ENCODE results near the gene ERLEC1.

ERLEC1 gene

DNA sequence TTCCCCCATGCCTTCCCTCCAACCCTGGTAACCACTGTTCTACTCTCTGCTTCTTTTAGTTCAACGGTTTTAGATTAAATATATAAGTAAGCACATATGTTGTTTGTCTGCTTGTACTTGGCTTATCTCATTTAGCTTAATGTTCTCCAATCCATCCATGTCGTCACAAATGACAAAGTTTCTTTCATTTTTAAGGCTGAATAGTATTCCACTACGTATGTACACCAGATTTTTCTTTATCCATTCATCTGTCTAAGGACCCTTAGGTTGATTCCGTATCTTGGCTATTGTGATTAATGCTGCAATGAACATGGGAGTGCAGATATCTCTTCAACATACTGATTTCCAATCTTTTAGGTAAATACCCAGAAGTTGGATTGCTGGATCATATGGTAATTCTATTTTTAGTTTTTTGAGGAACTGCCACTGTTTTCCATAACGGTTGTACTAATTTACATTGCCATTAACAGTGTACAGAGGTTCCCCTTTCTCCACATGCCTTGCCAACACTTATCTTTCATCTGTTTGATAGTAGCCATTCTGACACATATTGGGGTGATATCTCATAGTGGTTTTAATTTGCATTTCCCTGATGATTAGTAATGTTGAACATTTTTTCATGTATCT is 8.2 kb upstream of the ERLEC1 start:
- TF ChIP-seq TOX (CRISPR knock-in tag; IDR thresholded peaks at IDR 0.05; ENCODE audit: borderline replicate concordance) (no peak), OSR1 (CRISPR knock-in tag; IDR thresholded peaks at IDR 0.05) (no peak), ZFP3 (CRISPR knock-in tag; IDR thresholded peaks at IDR 0.05) (no peak), RARB (CRISPR knock-in tag; IDR thresholded peaks at IDR 0.05) (no peak), ZNF565 (CRISPR knock-in tag; conservative IDR thresholded peaks at IDR 0.05; ENCODE audit: low read depth) (no peak), ISL1 (CRISPR knock-in tag; IDR thresholded peaks at IDR 0.05) (no peak), ESRRG (CRISPR knock-in tag; IDR thresholded peaks at IDR 0.05) (no peak), ZFP30 (CRISPR knock-in tag; IDR thresholded peaks at IDR 0.05) (no peak), BACH2 (CRISPR knock-in tag; IDR thresholded peaks at IDR 0.05; ENCODE audit: borderline replicate concordance) (no peak), ZNF8 (CRISPR knock-in tag; IDR thresholded peaks at IDR 0.05) (no peak), ZC3H10 (CRISPR knock-in tag; IDR thresholded peaks at IDR 0.05) (no peak), ARNTL (CRISPR knock-in tag; IDR thresholded peaks at IDR 0.05; ENCODE audit: borderline replicate concordance, low read depth) (no peak), SNAI2 (CRISPR knock-in tag; IDR thresholded peaks at IDR 0.05) (no peak)
- TF ChIP-seq, protein P1, sequence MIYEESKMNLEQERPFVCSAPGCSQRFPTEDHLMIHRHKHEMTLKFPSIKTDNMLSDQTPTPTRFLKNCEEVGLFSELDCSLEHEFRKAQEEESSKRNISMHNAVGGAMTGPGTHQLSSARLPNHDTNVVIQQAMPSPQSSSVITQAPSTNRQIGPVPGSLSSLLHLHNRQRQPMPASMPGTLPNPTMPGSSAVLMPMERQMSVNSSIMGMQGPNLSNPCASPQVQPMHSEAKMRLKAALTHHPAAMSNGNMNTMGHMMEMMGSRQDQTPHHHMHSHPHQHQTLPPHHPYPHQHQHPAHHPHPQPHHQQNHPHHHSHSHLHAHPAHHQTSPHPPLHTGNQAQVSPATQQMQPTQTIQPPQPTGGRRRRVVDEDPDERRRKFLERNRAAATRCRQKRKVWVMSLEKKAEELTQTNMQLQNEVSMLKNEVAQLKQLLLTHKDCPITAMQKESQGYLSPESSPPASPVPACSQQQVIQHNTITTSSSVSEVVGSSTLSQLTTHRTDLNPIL (CRISPR knock-in tag; IDR thresholded peaks at IDR 0.05; ENCODE audit: low read depth), result no peak
- TF ChIP-seq, protein P2, sequence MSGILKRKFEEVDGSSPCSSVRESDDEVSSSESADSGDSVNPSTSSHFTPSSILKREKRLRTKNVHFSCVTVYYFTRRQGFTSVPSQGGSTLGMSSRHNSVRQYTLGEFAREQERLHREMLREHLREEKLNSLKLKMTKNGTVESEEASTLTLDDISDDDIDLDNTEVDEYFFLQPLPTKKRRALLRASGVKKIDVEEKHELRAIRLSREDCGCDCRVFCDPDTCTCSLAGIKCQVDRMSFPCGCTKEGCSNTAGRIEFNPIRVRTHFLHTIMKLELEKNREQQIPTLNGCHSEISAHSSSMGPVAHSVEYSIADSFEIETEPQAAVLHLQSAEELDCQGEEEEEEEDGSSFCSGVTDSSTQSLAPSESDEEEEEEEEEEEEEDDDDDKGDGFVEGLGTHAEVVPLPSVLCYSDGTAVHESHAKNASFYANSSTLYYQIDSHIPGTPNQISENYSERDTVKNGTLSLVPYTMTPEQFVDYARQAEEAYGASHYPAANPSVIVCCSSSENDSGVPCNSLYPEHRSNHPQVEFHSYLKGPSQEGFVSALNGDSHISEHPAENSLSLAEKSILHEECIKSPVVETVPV (CRISPR knock-in tag; IDR thresholded peaks at IDR 0.05), result no peak
- TF ChIP-seq, protein P3, sequence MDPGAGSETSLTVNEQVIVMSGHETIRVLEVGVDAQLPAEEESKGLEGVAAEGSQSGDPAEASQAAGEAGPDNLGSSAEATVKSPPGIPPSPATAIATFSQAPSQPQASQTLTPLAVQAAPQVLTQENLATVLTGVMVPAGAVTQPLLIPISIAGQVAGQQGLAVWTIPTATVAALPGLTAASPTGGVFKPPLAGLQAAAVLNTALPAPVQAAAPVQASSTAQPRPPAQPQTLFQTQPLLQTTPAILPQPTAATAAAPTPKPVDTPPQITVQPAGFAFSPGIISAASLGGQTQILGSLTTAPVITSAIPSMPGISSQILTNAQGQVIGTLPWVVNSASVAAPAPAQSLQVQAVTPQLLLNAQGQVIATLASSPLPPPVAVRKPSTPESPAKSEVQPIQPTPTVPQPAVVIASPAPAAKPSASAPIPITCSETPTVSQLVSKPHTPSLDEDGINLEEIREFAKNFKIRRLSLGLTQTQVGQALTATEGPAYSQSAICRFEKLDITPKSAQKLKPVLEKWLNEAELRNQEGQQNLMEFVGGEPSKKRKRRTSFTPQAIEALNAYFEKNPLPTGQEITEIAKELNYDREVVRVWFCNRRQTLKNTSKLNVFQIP (CRISPR knock-in tag; IDR thresholded peaks at IDR 0.05; ENCODE audit: borderline replicate concordance, low read depth), result no peak
- TF ChIP-seq, protein P4, sequence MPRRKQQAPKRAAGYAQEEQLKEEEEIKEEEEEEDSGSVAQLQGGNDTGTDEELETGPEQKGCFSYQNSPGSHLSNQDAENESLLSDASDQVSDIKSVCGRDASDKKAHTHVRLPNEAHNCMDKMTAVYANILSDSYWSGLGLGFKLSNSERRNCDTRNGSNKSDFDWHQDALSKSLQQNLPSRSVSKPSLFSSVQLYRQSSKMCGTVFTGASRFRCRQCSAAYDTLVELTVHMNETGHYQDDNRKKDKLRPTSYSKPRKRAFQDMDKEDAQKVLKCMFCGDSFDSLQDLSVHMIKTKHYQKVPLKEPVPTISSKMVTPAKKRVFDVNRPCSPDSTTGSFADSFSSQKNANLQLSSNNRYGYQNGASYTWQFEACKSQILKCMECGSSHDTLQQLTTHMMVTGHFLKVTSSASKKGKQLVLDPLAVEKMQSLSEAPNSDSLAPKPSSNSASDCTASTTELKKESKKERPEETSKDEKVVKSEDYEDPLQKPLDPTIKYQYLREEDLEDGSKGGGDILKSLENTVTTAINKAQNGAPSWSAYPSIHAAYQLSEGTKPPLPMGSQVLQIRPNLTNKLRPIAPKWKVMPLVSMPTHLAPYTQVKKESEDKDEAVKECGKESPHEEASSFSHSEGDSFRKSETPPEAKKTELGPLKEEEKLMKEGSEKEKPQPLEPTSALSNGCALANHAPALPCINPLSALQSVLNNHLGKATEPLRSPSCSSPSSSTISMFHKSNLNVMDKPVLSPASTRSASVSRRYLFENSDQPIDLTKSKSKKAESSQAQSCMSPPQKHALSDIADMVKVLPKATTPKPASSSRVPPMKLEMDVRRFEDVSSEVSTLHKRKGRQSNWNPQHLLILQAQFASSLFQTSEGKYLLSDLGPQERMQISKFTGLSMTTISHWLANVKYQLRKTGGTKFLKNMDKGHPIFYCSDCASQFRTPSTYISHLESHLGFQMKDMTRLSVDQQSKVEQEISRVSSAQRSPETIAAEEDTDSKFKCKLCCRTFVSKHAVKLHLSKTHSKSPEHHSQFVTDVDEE (CRISPR knock-in tag; IDR thresholded peaks at IDR 0.05), result no peak
- no peak for ATAC-seq

DNA sequence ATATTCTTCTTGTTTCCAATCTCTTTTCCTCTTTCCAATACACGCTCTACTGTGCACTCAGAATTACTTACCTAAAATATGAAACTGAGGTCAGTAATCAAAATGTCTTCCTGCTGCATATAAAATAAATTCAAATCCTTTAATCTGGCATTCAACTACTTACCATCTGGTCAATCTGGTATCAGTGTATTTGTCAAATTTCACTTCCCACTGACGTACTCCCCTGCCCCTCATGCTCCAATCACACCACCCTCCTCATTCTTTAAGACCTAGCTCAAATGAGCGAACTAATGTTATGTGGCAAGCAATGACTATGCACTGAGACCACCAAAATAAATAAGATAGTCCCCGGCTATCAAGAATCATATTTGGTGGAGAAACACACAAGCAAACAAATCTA is 6.8 kb upstream of the ERLEC1 start:
- TF ChIP-seq PPARA (CRISPR knock-in tag; IDR thresholded peaks at IDR 0.05; ENCODE audit: borderline replicate concordance), result no peak
- TF ChIP-seq CSDC2 (CRISPR knock-in tag; IDR thresholded peaks at IDR 0.05), result no peak
- no peak for TF ChIP-seq TCF4 (CRISPR knock-in tag; IDR thresholded peaks at IDR 0.05; ENCODE audit: borderline replicate concordance)
- no peak for TF ChIP-seq ZNF8 (CRISPR knock-in tag; IDR thresholded peaks at IDR 0.05)
- TF ChIP-seq BACH2 (CRISPR knock-in tag; IDR thresholded peaks at IDR 0.05; ENCODE audit: borderline replicate concordance), result no peak
- no peak for TF ChIP-seq ZFP30 (CRISPR knock-in tag; IDR thresholded peaks at IDR 0.05)
- no peak for TF ChIP-seq ESRRG (CRISPR knock-in tag; IDR thresholded peaks at IDR 0.05)
- TF ChIP-seq TOX (CRISPR knock-in tag; IDR thresholded peaks at IDR 0.05; ENCODE audit: borderline replicate concordance), result no peak
- no peak for TF ChIP-seq ZNF565 (CRISPR knock-in tag; conservative IDR thresholded peaks at IDR 0.05; ENCODE audit: low read depth)
- ATAC-seq, result no peak

DNA sequence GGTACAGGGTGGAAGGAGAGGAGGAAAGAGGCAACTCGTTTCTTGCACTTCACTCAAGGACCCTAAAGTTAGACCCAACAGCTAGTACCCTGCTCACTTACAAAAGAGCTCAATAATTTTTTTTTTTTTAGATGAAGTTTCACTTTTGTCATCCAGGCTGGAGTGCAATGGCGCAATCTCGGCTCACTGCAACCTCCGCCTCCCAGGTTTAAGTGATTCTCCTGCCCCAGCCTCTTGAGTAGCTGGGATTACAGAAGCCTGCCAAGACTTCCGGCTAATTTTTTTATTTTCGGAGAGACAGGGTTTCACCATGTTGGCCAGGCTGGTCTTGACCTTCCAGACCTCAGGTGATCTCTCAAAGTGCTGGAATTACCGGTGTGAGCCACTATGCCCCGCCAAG is 4.2 kb upstream of the ERLEC1 start:
- ATAC-seq, result no peak
- no peak for TF ChIP-seq TCF4 (CRISPR knock-in tag; IDR thresholded peaks at IDR 0.05; ENCODE audit: borderline replicate concordance)
- TF ChIP-seq, protein P1 (CRISPR knock-in tag; IDR thresholded peaks at IDR 0.05; ENCODE audit: low read depth), result no peak
- TF ChIP-seq GLIS3 (CRISPR knock-in tag; IDR thresholded peaks at IDR 0.05), result no peak
- no peak for TF ChIP-seq ARNTL (CRISPR knock-in tag; IDR thresholded peaks at IDR 0.05; ENCODE audit: borderline replicate concordance, low read depth)
- no peak for TF ChIP-seq ESRRG (CRISPR knock-in tag; IDR thresholded peaks at IDR 0.05)
- TF ChIP-seq PPARA (CRISPR knock-in tag; IDR thresholded peaks at IDR 0.05; ENCODE audit: borderline replicate concordance), result no peak
- no peak for TF ChIP-seq BACH2 (CRISPR knock-in tag; IDR thresholded peaks at IDR 0.05; ENCODE audit: borderline replicate concordance)
- TF ChIP-seq ZNF8 (CRISPR knock-in tag; IDR thresholded peaks at IDR 0.05), result no peak
